Calu3 (cell line): ENCODE data around the gene TAF11L5. TPM values are rescaled to one million over a fixed set of nuclear protein-coding genes. Genes with fewer than 3 reads are reported as not detected.
"Not testable (repeated sequence)": the region's sequence is repeated elsewhere in the genome, so short reads cannot be mapped to it uniquely, and the experiment has no call there.

Experiments used
- BruUV-seq: library from RNA; stranded (reverse); fragments of 400-500 nt; replicated peaks from 2 replicates; lab custom pipeline; 2021; lab: Mats Ljungman, UMichigan
- CTCF ChIA-PET: fragments of 300-600 bp; sonication (Branson Sonifier 250); formaldehyde crosslinking; loops from one replicate; lab custom pipeline; 2022; ENCODE audit warnings: antibody characterized with exemption; lab: Charles Lee
- DNase-seq: peaks from one replicate; pipeline ENCODE4 v3.0.0; 2022
- H3K27ac Mint-ChIP-seq: one replicate; pipeline ENCODE4 v1.8.0; 2022; ENCODE audit warnings: mixed read lengths; ENCODE audit not compliant: unreplicated experiment
- H3K27me3 Mint-ChIP-seq: one replicate; pipeline ENCODE4 v1.8.0; 2022; ENCODE audit warnings: mixed read lengths; ENCODE audit not compliant: unreplicated experiment
- H3K36me3 Mint-ChIP-seq: one replicate; pipeline ENCODE4 v1.8.0; 2022; ENCODE audit warnings: mild to moderate bottlenecking, moderate library complexity, mixed read lengths; ENCODE audit not compliant: insufficient read depth, unreplicated experiment
- H3K4me1 Mint-ChIP-seq: one replicate; pipeline ENCODE4 v1.8.0; 2022; ENCODE audit warnings: mild to moderate bottlenecking, low read depth, mixed read lengths; ENCODE audit not compliant: unreplicated experiment
- H3K4me3 Mint-ChIP-seq: one replicate; pipeline ENCODE4 v1.8.0; 2022; ENCODE audit warnings: mild to moderate bottlenecking, low read depth, moderate library complexity, mixed read lengths; ENCODE audit not compliant: unreplicated experiment
- H3K9me3 Mint-ChIP-seq: one replicate; pipeline ENCODE4 v1.8.0; 2022; ENCODE audit warnings: low read depth, mixed read lengths; ENCODE audit not compliant: unreplicated experiment
- intact Hi-C: fragments of 100-400 bp; cut with micrococcal nuclease; formaldehyde crosslinking; loops from one replicate; pipeline ENCODE4 v1.10.0; 2022; ENCODE audit not compliant: unreplicated experiment
- total RNA-seq: library from RNA; stranded (reverse); gene quantifications from 2 replicates; pipeline ENCODE4 v1.2.3, GENCODE V29; 2022
- TF ChIP-seq, protein P1 (sequence below): fragments of 200-600 bp; IDR thresholded peaks from one replicate; pipeline ENCODE4 v1.8.0; 2022; ENCODE audit warnings: antibody characterized with exemption; ENCODE audit not compliant: unreplicated experiment

The TAF11L5 gene
- total RNA-seq, 1 experiment from 2014 or later = not detected

DNA sequence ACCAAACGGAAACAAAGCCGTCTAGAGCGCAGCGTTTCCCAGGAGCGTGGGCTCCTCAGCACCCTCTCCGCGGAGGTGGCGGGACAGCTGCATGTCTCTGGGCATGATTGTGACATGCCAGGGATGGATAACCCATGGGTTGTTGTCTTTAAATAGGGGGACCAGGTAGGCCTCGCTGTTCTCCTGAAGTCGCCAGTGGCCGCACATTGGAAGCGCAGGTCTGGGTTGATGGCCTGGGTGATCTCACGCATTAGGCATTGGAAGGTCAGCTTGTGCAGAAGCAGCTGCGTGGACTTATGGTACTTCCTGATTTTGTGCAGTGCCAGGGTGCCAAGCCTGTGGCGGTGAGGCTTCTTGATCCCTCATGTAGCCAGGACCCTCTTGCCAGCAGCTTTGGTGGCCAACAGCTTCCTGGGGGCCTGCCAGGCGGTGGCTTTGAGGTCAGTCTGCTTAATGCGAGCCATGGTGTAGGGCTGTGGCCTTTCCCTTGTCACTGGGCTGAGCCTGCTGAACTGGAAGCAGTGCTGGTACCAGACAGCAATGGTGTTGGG lies 13.2 kb upstream of the TAF11L5 start:
- Mint-ChIP-seq H3K36me3 (no peaks in the 10 kb centered on the region), H3K27me3 (peaks cover 12% of the 10 kb centered on the region), H3K4me3 (no peak overlapping the region), H3K9me3 (peaks cover 9% of the 10 kb centered on the region), H3K27ac (no peak overlapping the region), H3K4me1 (no peaks in the 10 kb centered on the region)
- no TSS peak for BruUV-seq
- CTCF ChIA-PET = no interaction called here
- intact Hi-C loops = no loop called here
- DNase-seq = no peak
- TF ChIP-seq, protein P1, sequence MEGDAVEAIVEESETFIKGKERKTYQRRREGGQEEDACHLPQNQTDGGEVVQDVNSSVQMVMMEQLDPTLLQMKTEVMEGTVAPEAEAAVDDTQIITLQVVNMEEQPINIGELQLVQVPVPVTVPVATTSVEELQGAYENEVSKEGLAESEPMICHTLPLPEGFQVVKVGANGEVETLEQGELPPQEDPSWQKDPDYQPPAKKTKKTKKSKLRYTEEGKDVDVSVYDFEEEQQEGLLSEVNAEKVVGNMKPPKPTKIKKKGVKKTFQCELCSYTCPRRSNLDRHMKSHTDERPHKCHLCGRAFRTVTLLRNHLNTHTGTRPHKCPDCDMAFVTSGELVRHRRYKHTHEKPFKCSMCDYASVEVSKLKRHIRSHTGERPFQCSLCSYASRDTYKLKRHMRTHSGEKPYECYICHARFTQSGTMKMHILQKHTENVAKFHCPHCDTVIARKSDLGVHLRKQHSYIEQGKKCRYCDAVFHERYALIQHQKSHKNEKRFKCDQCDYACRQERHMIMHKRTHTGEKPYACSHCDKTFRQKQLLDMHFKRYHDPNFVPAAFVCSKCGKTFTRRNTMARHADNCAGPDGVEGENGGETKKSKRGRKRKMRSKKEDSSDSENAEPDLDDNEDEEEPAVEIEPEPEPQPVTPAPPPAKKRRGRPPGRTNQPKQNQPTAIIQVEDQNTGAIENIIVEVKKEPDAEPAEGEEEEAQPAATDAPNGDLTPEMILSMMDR = no peak

DNA sequence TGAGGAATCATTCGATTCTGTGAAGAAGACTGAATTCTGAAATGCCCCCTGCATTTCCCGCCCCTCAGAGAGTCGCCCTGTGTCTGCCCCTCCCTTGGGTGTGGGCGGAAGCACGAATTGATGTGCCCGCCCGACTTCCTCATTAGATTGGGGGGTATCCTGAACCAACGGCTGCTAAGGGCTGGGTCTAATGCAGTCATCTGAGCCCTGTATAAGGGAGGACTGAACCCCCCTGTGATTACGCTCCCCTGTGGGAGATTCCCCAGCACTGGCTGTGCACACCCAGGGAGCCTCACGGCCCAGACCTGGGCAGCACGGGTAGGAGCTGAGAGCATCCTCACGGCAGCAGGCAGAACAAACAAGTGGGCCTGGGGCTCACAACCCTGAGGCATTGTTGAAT lies 7.5 kb upstream of the TAF11L5 start:
- BruUV-seq = not testable (repeated sequence)
- DNase-seq = peak; percentile 15

DNA sequence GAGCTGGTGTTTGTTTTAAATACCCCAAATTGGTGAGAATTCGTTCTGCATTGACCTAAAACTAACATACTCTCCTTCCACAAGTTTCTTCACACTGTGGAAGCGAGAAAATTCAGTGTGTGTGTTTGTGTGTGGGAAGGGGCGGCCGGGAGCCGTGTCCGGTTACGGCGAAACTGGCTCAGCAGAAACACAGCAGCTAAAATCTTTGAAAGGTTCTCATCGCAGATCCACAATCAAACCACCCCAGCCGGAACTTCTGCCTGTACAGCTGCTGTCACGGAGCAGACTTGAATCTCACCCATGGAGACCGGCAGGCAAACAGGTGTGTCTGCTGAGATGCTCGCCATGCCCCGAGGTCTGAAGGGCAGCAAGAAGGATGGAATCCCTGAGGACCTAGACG lies 7.0 kb upstream of the TAF11L5 start, which contains the start of gene TAF11L3:
Gene TAF11L3 (plus strand): TSS at position 301 of the 400 bp plus-strand sequence.
- DNase-seq, H3K4me3 Mint-ChIP-seq, H3K27me3 Mint-ChIP-seq, BruUV-seq, H3K9me3 Mint-ChIP-seq, H3K4me1 Mint-ChIP-seq, intact Hi-C loops, H3K36me3 Mint-ChIP-seq, H3K27ac Mint-ChIP-seq, CTCF ChIA-PET: not testable (repeated sequence)

More for the DNA sequence above, 7.5 kb upstream of the TAF11L5 start:
- H3K9me3 Mint-ChIP-seq, intact Hi-C loops, H3K27ac Mint-ChIP-seq, H3K36me3 Mint-ChIP-seq, H3K4me1 Mint-ChIP-seq, H3K4me3 Mint-ChIP-seq, CTCF ChIA-PET, H3K27me3 Mint-ChIP-seq: not testable (repeated sequence)

DNA sequence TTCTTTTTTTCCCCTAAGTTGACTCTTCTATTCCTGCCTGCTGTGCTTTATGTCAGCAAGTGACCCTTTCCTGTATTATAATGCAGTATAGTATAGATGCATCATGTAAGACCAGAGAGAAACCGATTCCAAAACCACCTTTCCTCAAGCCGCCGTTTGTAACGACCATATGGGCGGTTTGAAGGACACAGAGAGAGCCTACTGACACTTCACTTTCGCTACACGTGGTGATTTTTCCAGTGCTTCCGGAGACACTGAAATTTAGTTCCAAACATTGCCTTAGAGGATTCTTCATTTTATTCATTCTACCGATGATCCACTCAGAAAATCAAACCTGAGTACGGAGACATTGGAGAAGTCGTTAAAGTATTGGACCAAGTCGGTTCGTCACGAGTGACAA lies 5.5 kb upstream of the TAF11L5 start:
- CTCF ChIA-PET, H3K9me3 Mint-ChIP-seq, BruUV-seq, H3K27ac Mint-ChIP-seq, intact Hi-C loops, H3K36me3 Mint-ChIP-seq, H3K4me3 Mint-ChIP-seq, H3K27me3 Mint-ChIP-seq, H3K4me1 Mint-ChIP-seq, DNase-seq: not testable (repeated sequence)

DNA sequence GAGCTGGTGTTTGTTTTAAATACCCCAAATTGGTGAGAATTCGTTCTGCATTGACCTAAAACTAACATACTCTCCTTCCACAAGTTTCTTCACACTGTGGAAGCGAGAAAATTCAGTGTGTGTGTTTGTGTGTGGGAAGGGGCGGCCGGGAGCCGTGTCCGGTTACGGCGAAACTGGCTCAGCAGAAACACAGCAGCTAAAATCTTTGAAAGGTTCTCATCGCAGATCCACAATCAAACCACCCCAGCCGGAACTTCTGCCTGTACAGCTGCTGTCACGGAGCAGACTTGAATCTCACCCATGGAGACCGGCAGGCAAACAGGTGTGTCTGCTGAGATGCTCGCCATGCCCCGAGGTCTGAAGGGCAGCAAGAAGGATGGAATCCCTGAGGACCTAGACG lies 3.5 kb upstream of the TAF11L5 start, which contains the start of gene TAF11L4:
Gene TAF11L4 (plus strand): TSS at position 301 of the 400 bp plus-strand sequence.
- CTCF ChIA-PET, H3K36me3 Mint-ChIP-seq, H3K27me3 Mint-ChIP-seq, H3K9me3 Mint-ChIP-seq, BruUV-seq, intact Hi-C loops, H3K4me1 Mint-ChIP-seq, H3K4me3 Mint-ChIP-seq, DNase-seq, H3K27ac Mint-ChIP-seq: not testable (repeated sequence)

DNA sequence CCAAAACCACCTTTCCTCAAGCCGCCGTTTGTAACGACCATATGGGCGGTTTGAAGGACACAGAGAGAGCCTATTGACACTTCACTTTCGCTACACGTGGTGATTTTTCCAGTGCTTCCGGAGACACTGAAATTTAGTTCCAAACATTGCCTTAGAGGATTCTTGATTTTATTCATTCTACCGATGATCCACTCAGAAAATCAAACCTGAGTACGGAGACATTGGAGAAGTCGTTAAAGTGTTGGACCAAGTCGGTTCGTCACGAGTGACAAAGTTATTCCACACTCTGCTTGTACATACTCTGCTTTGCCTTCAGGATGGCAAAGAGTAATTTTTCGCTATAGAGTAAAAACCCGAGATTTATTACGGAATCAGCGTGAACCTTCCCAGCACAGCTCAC lies 1.5 kb downstream of the TAF11L5 start:
- intact Hi-C loops, BruUV-seq, CTCF ChIA-PET, H3K4me3 Mint-ChIP-seq, H3K9me3 Mint-ChIP-seq, H3K27me3 Mint-ChIP-seq, H3K27ac Mint-ChIP-seq, H3K4me1 Mint-ChIP-seq, H3K36me3 Mint-ChIP-seq: not testable (repeated sequence)
- DNase-seq = peak; percentile 10

DNA sequence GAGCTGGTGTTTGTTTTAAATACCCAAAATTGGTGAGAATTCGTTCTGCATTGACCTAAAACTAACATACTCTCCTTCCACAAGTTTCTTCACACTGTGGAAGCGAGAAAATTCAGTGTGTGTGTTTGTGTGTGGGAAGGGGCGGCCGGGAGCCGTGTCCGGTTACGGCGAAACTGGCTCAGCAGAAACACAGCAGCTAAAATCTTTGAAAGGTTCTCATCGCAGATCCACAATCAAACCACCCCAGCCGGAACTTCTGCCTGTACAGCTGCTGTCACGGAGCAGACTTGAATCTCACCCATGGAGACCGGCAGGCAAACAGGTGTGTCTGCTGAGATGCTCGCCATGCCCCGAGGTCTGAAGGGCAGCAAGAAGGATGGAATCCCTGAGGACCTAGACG lies 3.3 kb downstream of the TAF11L5 start, which contains the start of gene TAF11L6:
Gene TAF11L6 (plus strand): TSS at position 301 of the 400 bp plus-strand sequence.
- intact Hi-C loops, H3K4me1 Mint-ChIP-seq, BruUV-seq, H3K4me3 Mint-ChIP-seq, H3K9me3 Mint-ChIP-seq, DNase-seq, CTCF ChIA-PET, H3K27ac Mint-ChIP-seq, H3K27me3 Mint-ChIP-seq, H3K36me3 Mint-ChIP-seq: not testable (repeated sequence)

Other genes with a start within 250 kb of the TAF11L5 start
- not detected in 2 replicates for gene TAF11L2, start 27.0 kb upstream of the TAF11L5 start, total RNA-seq
- gene TAF11L3, start 6.9 kb upstream of the TAF11L5 start, total RNA-seq = not detected in 2 replicates
- not detected in 2 replicates for gene TAF11L4, start 3.4 kb upstream of the TAF11L5 start, total RNA-seq
- not detected in 2 replicates for gene TAF11L6, start 3.4 kb downstream of the TAF11L5 start, total RNA-seq
- not detected in 2 replicates for gene TAF11L7, start 60.5 kb downstream of the TAF11L5 start, total RNA-seq
- gene TAF11L8, start 65.7 kb downstream of the TAF11L5 start, total RNA-seq = not detected in 2 replicates
- gene TAF11L9, start 69.2 kb downstream of the TAF11L5 start, total RNA-seq = not detected in 2 replicates
- not detected in 2 replicates for gene TAF11L10, start 72.6 kb downstream of the TAF11L5 start, total RNA-seq
- not detected in 2 replicates for gene TAF11L11, start 78.9 kb downstream of the TAF11L5 start, total RNA-seq
- gene TAF11L12, start 85.2 kb downstream of the TAF11L5 start, total RNA-seq = not detected in 2 replicates
- not detected in 2 replicates for gene TAF11L13, start 106.9 kb downstream of the TAF11L5 start, total RNA-seq
- not detected in 2 replicates for gene TAF11L14, start 109.2 kb downstream of the TAF11L5 start, total RNA-seq